ENCODE measurements around the gene CDKN3.
"Not testable (repeated sequence)": the region's sequence is repeated elsewhere in the genome, so short reads cannot be mapped to it uniquely, and the experiment has no call there.

GRCh38 chr14:54392986-54393884 lies 3.6 kb upstream of the CDKN3 start:
- not testable (repeated sequence) for TF ChIP-seq CTCF, POLR2A (IDR thresholded peaks at IDR 0.05)
